ENCODE measurements around the gene CD46. TPM values are rescaled to one million over a fixed set of nuclear protein-coding genes. Genes with fewer than 3 reads are reported as not detected.
"Not testable (repeated sequence)": the region's sequence is repeated elsewhere in the genome, so short reads cannot be mapped to it uniquely, and the experiment has no call there.

CD46 gene
- 100 to 1,000 TPM; 140 to 145 TPM for total RNA-seq

DNA sequence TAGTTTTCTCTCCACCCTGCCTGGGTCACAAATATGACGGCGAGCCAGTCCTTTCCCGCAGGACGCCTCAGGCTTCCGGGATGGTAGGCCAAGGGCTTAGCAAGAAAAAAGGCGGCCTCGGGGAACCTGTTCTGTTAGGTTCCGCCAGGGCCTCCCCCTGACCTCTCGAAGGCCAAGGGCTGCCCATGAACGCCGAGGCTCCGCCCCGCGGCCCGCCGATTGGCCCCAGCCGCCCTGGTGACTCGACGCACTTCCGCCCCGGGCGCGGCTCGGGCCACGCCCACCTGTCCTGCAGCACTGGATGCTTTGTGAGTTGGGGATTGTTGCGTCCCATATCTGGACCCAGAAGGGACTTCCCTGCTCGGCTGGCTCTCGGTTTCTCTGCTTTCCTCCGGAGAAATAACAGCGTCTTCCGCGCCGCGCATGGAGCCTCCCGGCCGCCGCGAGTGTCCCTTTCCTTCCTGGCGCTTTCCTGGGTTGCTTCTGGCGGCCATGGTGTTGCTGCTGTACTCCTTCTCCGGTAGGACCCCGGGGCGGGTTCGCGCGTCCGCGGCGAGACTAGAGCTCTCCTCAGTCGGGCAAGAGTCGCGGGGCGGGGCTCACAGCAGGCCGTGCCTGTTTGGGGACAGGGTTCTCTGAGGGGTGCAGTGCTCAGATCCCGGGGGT is at the start of gene CD46:
TSS of gene CD46 (plus strand) at position 265 of the 666 bp plus-strand sequence. CDS start at position 424, 159 bp downstream.
- Mint-ChIP-seq H3K36me3 (ENCODE audit: low read depth) (peaks cover 16% of the 10 kb centered on the region), H3K4me1 (peaks cover 67% of the 10 kb centered on the region), H3K27ac (peak within 1 kb of the TSS; percentile 93), H3K9me3 (no peaks in the 10 kb centered on the region), H3K27me3 (no peaks in the 10 kb centered on the region), H3K4me3 (peak within 1 kb of the TSS; percentile 100)
- CTCF ChIA-PET, result interaction anchor here (0.8 to 1.9 kb wide), 3 partner anchors 38 to 133 kb away, joined by 3 to 6 read pairs (median 4); no protein-coding TSS in a partner anchor
- DNase-seq, result peak; percentile 96
- POLR2A ChIA-PET, result interaction anchor here (0.6 to 2.3 kb wide), 9 partner anchors 13 to 699 kb away, joined by 3 to 10 read pairs (median 3); partner anchors contain the start of gene PFKFB2

DNA sequence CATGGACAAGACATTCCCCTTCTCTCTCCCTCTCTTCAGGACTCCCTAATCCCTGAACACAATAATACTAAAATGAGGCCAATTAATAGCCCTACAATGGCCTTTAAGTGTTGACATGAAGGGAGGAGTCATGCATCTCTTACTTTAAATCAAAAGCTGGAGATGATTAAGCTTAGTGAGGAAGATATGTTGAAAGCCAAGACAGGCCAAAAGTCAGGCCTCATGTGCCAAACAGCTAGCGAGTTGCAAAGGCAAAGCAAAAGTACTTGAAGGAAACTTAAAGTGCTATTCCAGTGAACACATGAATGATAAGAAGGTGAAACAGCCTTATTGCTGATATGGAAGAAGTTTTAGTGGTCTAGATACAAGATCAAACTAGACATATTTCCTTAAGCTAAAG is 49.5 kb upstream of the CD46 start:
- no peaks in the 10 kb centered on the region for H3K4me1 Mint-ChIP-seq
- no peak for DNase-seq
- no peaks in the 10 kb centered on the region for H3K9me3 Mint-ChIP-seq
- ChIA-PET CTCF (no interaction called here), POLR2A (no interaction called here)
- H3K27ac Mint-ChIP-seq, result no peak overlapping the region
- H3K36me3 Mint-ChIP-seq (ENCODE audit: low read depth), result no peaks in the 10 kb centered on the region
- peaks cover 8% of the 10 kb centered on the region for H3K27me3 Mint-ChIP-seq
- no peak overlapping the region for H3K4me3 Mint-ChIP-seq

GRCh38 chr1:207703712-207704111 is 48.1 kb upstream of the CD46 start:
- CTCF ChIA-PET, result no interaction called here
- H3K4me3 Mint-ChIP-seq, result no peak overlapping the region
- no peaks in the 10 kb centered on the region for H3K4me1 Mint-ChIP-seq
- no peak for DNase-seq
- POLR2A ChIA-PET, result no interaction called here
- no peaks in the 10 kb centered on the region for H3K9me3 Mint-ChIP-seq
- no peaks in the 10 kb centered on the region for H3K36me3 Mint-ChIP-seq (ENCODE audit: low read depth)
- H3K27ac Mint-ChIP-seq, result no peak overlapping the region
- H3K27me3 Mint-ChIP-seq, result peaks cover 4% of the 10 kb centered on the region

GRCh38 chr1:207708004-207708403 is 43.9 kb upstream of the CD46 start:
- H3K4me1 Mint-ChIP-seq; H3K27me3 Mint-ChIP-seq; H3K36me3 Mint-ChIP-seq (ENCODE audit: low read depth); H3K4me3 Mint-ChIP-seq; H3K9me3 Mint-ChIP-seq; DNase-seq; CTCF ChIA-PET; POLR2A ChIA-PET; H3K27ac Mint-ChIP-seq: not testable (repeated sequence)

DNA sequence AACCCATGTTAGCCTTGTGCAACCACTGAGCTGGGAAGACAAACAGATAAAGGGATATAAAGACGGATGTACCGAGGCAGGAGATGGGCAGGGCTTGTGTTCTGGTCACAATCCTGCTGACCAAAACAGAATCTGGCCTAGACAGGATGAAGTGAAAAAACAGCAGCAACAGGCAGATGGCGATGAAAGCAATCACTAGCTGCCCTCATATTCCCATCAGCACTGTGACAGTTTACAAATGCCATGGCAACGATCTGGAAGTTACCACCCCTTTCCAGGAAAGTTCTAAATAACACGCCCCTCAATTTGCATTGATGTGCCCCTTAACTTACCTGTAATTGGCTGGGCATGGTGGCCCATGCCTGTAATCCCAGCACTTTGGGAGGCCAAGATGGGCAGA is 40.6 kb upstream of the CD46 start:
- no peak overlapping the region for H3K27ac Mint-ChIP-seq
- H3K36me3 Mint-ChIP-seq (ENCODE audit: low read depth), result no peaks in the 10 kb centered on the region
- H3K4me1 Mint-ChIP-seq, result no peaks in the 10 kb centered on the region
- no peak for DNase-seq
- no peaks in the 10 kb centered on the region for H3K27me3 Mint-ChIP-seq
- ChIA-PET POLR2A (no interaction called here), CTCF (interaction anchor here (1.3 to 4.8 kb wide), 2 partner anchors 85 to 252 kb away, joined by 4 to 21 read pairs; no protein-coding TSS in a partner anchor)
- no peaks in the 10 kb centered on the region for H3K9me3 Mint-ChIP-seq
- no peak overlapping the region for H3K4me3 Mint-ChIP-seq

- DNase-seq; H3K27ac Mint-ChIP-seq; H3K27me3 Mint-ChIP-seq; H3K4me1 Mint-ChIP-seq; POLR2A ChIA-PET; H3K4me3 Mint-ChIP-seq; H3K36me3 Mint-ChIP-seq (ENCODE audit: low read depth); H3K9me3 Mint-ChIP-seq: not testable (repeated sequence)
- CTCF ChIA-PET, result interaction anchor here (0.8 to 4.8 kb wide), 2 partner anchors 73 to 84 kb away, joined by 3 to 21 read pairs; no protein-coding TSS in a partner anchor
These were observed 39.2 kb upstream of the CD46 start for GRCh38 chr1:207712701-207713100.

GRCh38 chr1:207713529-207713928 is 38.3 kb upstream of the CD46 start:
- Mint-ChIP-seq H3K36me3 (ENCODE audit: low read depth) (no peaks in the 10 kb centered on the region), H3K4me1 (no peaks in the 10 kb centered on the region), H3K4me3 (no peak overlapping the region), H3K27me3 (peaks cover 4% of the 10 kb centered on the region), H3K27ac (no peak overlapping the region), H3K9me3 (no peaks in the 10 kb centered on the region)
- ChIA-PET CTCF (interaction anchor here (0.8 to 4.8 kb wide), 2 partner anchors 39 to 83 kb away, joined by 3 to 21 read pairs; no protein-coding TSS in a partner anchor), POLR2A (no interaction called here)
- no peak for DNase-seq

DNA sequence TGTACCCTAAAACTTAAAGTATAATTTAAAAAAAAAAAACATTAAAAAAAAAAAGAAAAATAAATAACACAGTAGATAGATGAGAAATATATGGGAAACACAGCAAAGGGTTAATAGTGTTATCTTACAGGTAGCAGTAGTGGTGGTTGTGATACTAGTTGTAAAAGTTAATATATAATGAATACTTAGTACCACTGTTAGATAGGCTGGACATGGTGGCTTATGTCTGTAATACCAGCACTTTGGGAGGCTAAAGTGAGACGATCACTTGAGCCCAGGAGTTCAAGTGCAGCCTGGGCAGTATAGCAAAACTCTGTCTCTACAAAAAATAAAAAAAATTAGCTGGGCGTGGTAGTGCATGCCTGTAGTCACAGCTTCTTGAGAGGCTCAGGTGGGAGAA is 32.6 kb upstream of the CD46 start:
- H3K27me3 Mint-ChIP-seq, result peaks cover 4% of the 10 kb centered on the region
- H3K4me3 Mint-ChIP-seq, result no peak overlapping the region
- ChIA-PET POLR2A (interaction anchor here (0.6 kb wide), 1 partner anchor 164 kb away, joined by 4 read pairs; no protein-coding TSS in a partner anchor), CTCF (no interaction called here)
- no peak overlapping the region for H3K27ac Mint-ChIP-seq
- no peaks in the 10 kb centered on the region for H3K36me3 Mint-ChIP-seq (ENCODE audit: low read depth)
- no peaks in the 10 kb centered on the region for H3K4me1 Mint-ChIP-seq
- DNase-seq, result no peak
- no peaks in the 10 kb centered on the region for H3K9me3 Mint-ChIP-seq

- H3K4me1 Mint-ChIP-seq; H3K9me3 Mint-ChIP-seq; DNase-seq; H3K4me3 Mint-ChIP-seq; H3K36me3 Mint-ChIP-seq (ENCODE audit: low read depth); H3K27ac Mint-ChIP-seq; POLR2A ChIA-PET; H3K27me3 Mint-ChIP-seq: not testable (repeated sequence)
- CTCF ChIA-PET, result interaction anchor here (0.6 kb wide), 1 partner anchor 18 kb away, joined by 3 read pairs; no protein-coding TSS in a partner anchor
These were observed 23.5 kb upstream of the CD46 start for GRCh38 chr1:207728200-207728858.

- DNase-seq; H3K27ac Mint-ChIP-seq; H3K27me3 Mint-ChIP-seq; POLR2A ChIA-PET; H3K9me3 Mint-ChIP-seq; H3K36me3 Mint-ChIP-seq (ENCODE audit: low read depth); H3K4me3 Mint-ChIP-seq; H3K4me1 Mint-ChIP-seq: not testable (repeated sequence)
- CTCF ChIA-PET, result interaction anchor here (1.3 kb wide), 1 partner anchor 60 kb away, joined by 4 read pairs; no protein-coding TSS in a partner anchor
These were observed 14.2 kb upstream of the CD46 start for GRCh38 chr1:207737503-207738157.

- H3K36me3 Mint-ChIP-seq (ENCODE audit: low read depth); H3K4me3 Mint-ChIP-seq; H3K27ac Mint-ChIP-seq; H3K27me3 Mint-ChIP-seq; DNase-seq; H3K4me1 Mint-ChIP-seq; H3K9me3 Mint-ChIP-seq: not testable (repeated sequence)
- ChIA-PET POLR2A (interaction anchor here (1.0 kb wide), 1 partner anchor 13 kb away, joined by 3 read pairs; the partner anchor contains the start of gene CD46), CTCF (interaction anchor here (1.3 kb wide), 1 partner anchor 59 kb away, joined by 4 read pairs; no protein-coding TSS in a partner anchor)
These were observed 13.6 kb upstream of the CD46 start for GRCh38 chr1:207738158-207738659.

DNA sequence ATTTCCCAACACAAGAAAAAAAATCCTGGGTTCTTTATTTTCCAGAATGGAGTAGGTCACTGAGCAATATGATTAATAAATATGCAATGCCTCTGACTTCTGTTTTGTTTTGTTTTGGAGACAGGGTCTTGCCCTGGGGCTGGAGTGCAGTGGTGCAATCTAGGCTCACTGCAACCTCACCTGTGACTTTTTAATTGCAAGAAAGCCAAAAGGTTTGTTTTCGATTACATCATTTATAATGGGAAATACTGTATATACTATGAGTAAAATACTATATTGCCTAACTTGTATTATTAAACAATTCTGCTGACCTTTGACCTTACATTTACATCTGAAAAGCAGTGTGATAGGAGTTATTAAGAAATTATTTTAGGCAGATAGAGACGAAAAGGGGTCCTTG is 11.6 kb upstream of the CD46 start:
- POLR2A ChIA-PET, result no interaction called here
- Mint-ChIP-seq H3K4me3 (no peak overlapping the region), H3K27ac (no peak overlapping the region), H3K36me3 (ENCODE audit: low read depth) (no peaks in the 10 kb centered on the region), H3K27me3 (peaks cover 6% of the 10 kb centered on the region), H3K4me1 (no peaks in the 10 kb centered on the region), H3K9me3 (no peaks in the 10 kb centered on the region)
- CTCF ChIA-PET, result no interaction called here
- DNase-seq, result no peak
